GM13977 (cell line): ENCODE results near the gene ZNF174.

ENCODE experiments used
- DNase-seq: peaks from one replicate; pipeline ENCODE4 v3.0.0; 2012; ENCODE audit warnings: low spot score
- CTCF ChIP-seq: IDR thresholded peaks from 2 replicates; pipeline ENCODE4 v1.5.1; 2012; ENCODE audit warnings: mild to moderate bottlenecking, control low read depth; ENCODE audit not compliant: insufficient read depth; ENCODE audit errors: extremely low read depth, missing control alignments
- in situ Hi-C: fragments of 300-500 bp; cut with MboI; formaldehyde crosslinking; loops from one replicate; pipeline ENCODE4 v1.12.0; 2022; ENCODE audit warnings: low sequenced_read_pairs, low pct_unique_long_range_greater_than_20kb, mixed read lengths, inconsistent platforms; ENCODE audit not compliant: unreplicated experiment

Gene ZNF174

GRCh38 chr16:3457434-3458252 is 56.6 kb downstream of the ZNF174 start:
- in situ Hi-C loops, result no loop called here
- peak; percentile 55 for TF ChIP-seq CTCF
- peak; percentile 100 for DNase-seq

GRCh38 chr16:3458278-3458851 is 57.4 kb downstream of the ZNF174 start:
- DNase-seq, result no peak
- in situ Hi-C loops, result no loop called here
- no peak for TF ChIP-seq CTCF

GRCh38 chr16:3458852-3459361 is 57.9 kb downstream of the ZNF174 start:
- in situ Hi-C loops, result no loop called here
- no peak for TF ChIP-seq CTCF
- DNase-seq, result peak; percentile 65
